Tibial artery (tissue), 4 donors: ENCODE measurements around the gene CD80.

Experiments
- DNase-seq, 2 donors: peaks; one replicate each; pipeline ENCODE4 v3.0.0-alpha.2; 2019
- H3K27ac ChIP-seq, 2 donors: fragments of 200-600 bp; sonication (generic) in 1 of 2; 1 replicate in 1 of 2; 2 replicates in 1 of 2; pipeline ENCODE4 v1.5.1; 2018 to 2019; ENCODE audit warnings: mild to moderate bottlenecking in 1 of 2
- H3K27me3 ChIP-seq, 2 donors: fragments of 200-600 bp; sonication (generic) in 1 of 2; one replicate each; pipeline versions ENCODE4 v1.5.1 to v1.6.0; 2016 to 2019
- H3K36me3 ChIP-seq, 3 donors: fragments of 200-600 bp; sonication (generic) in 2 of 3; one replicate each; pipeline ENCODE4 v1.5.1; 2016 to 2019; ENCODE audit warnings: mild to moderate bottlenecking in 2 of 3
- H3K4me1 ChIP-seq, 4 donors: fragments of 200-600 bp; sonication (generic) in 2 of 4; 1 replicate in 3 of 4; 2 replicates in 1 of 4; pipeline ENCODE4 v1.5.1; 2016 to 2019
- H3K4me3 ChIP-seq, 2 donors: fragments of 200-600 bp; sonication (generic) in 1 of 2; 1 replicate in 1 of 2; 2 replicates in 1 of 2; pipeline ENCODE4 v1.5.1; 2018 to 2019; ENCODE audit warnings: mild to moderate bottlenecking in 2 of 2
- H3K9me3 ChIP-seq, 3 donors: fragments of 200-600 bp; sonication (generic) in 1 of 3; one replicate each; pipeline ENCODE4 v1.5.1; 2016 to 2019
- CTCF ChIP-seq, 2 experiments: fragments of 200-600 bp in 1 of 2; fragments of 450-650 bp in 1 of 2; IDR thresholded peaks; one replicate each; pipeline ENCODE4 v1.5.1; 2017 to 2019; ENCODE audit warnings: antibody characterized with exemption in 2 of 2, mild to moderate bottlenecking in 1 of 2, moderate library complexity in 1 of 2
- intact Hi-C: fragments of 100-400 bp; cut with DNase I; formaldehyde crosslinking; loops from one replicate; pipeline ENCODE4 v1.15.0; 2023; ENCODE audit warnings: low total_unique reads

Gene CD80

GRCh38 chr3:119543147-119543546 lies 16.3 kb downstream of the CD80 start:
- DNase-seq, result no peak
- no peaks in the 10 kb centered on the region for H3K27me3 ChIP-seq
- no peaks in the 10 kb centered on the region for H3K9me3 ChIP-seq
- no peak overlapping the region for H3K4me3 ChIP-seq
- no peaks in the 10 kb centered on the region for H3K36me3 ChIP-seq
- intact Hi-C loops, result no loop called here
- TF ChIP-seq CTCF (IDR thresholded peaks at IDR 0.05), result no peak
- no peaks in the 10 kb centered on the region for H3K4me1 ChIP-seq
- H3K27ac ChIP-seq, result no peak overlapping the region

GRCh38 chr3:119542168-119542767 lies 17.1 kb downstream of the CD80 start:
- H3K9me3 ChIP-seq, result no peaks in the 10 kb centered on the region
- no peak for TF ChIP-seq CTCF (IDR thresholded peaks at IDR 0.05)
- H3K4me1 ChIP-seq, result no peaks in the 10 kb centered on the region
- H3K36me3 ChIP-seq, result no peaks in the 10 kb centered on the region
- H3K27ac ChIP-seq, result no peak overlapping the region
- no peak overlapping the region for H3K4me3 ChIP-seq
- DNase-seq, result no peak
- no peaks in the 10 kb centered on the region for H3K27me3 ChIP-seq
- intact Hi-C loops, result no loop called here

- no peak for TF ChIP-seq CTCF (IDR thresholded peaks at IDR 0.05)
- DNase-seq, result no peak
- Histone ChIP-seq H3K9me3 (no peaks in the 10 kb centered on the region), H3K27ac (no peak overlapping the region), H3K4me3 (no peak overlapping the region), H3K27me3 (no peaks in the 10 kb centered on the region), H3K36me3 (no peaks in the 10 kb centered on the region), H3K4me1 (no peaks in the 10 kb centered on the region)
- intact Hi-C loops, result no loop called here
These were observed 17.9 kb downstream of the CD80 start for GRCh38 chr3:119541547-119541946.

- no peaks in the 10 kb centered on the region for H3K4me1 ChIP-seq
- no peak for DNase-seq
- no peak for TF ChIP-seq CTCF (IDR thresholded peaks at IDR 0.05)
- intact Hi-C loops, result no loop called here
- H3K4me3 ChIP-seq, result no peak overlapping the region
- no peaks in the 10 kb centered on the region for H3K36me3 ChIP-seq
- H3K9me3 ChIP-seq, result no peaks in the 10 kb centered on the region
- no peaks in the 10 kb centered on the region for H3K27me3 ChIP-seq
- H3K27ac ChIP-seq, result no peak overlapping the region
These were observed 20.6 kb downstream of the CD80 start for GRCh38 chr3:119538772-119539171.

GRCh38 chr3:119536757-119537156 lies 22.7 kb downstream of the CD80 start:
- intact Hi-C loops, result no loop called here
- H3K27me3 ChIP-seq, result no peaks in the 10 kb centered on the region

More at GRCh38 chr3:119536757-119537156, 22.7 kb downstream of the CD80 start:
- H3K4me1 ChIP-seq, result no peaks in the 10 kb centered on the region
- no peaks in the 10 kb centered on the region for H3K9me3 ChIP-seq
- no peak overlapping the region for H3K4me3 ChIP-seq
- H3K27ac ChIP-seq, result no peak overlapping the region
- TF ChIP-seq CTCF (IDR thresholded peaks at IDR 0.05), result no peak
- no peak for DNase-seq
- no peaks in the 10 kb centered on the region for H3K36me3 ChIP-seq
